GM19397 (cell line): ENCODE measurements around the gene VCX.
"Not testable (repeated sequence)": the region's sequence is repeated elsewhere in the genome, so short reads cannot be mapped to it uniquely, and the experiment has no call there.

Source experiments
- ATAC-seq: cut with Tn5 transposase; IDR thresholded peaks from one replicate; pipeline ENCODE4 v1.9.1; 2021; ENCODE audit warnings: mild to moderate bottlenecking, moderate library complexity; ENCODE audit not compliant: unreplicated experiment

VCX gene

DNA sequence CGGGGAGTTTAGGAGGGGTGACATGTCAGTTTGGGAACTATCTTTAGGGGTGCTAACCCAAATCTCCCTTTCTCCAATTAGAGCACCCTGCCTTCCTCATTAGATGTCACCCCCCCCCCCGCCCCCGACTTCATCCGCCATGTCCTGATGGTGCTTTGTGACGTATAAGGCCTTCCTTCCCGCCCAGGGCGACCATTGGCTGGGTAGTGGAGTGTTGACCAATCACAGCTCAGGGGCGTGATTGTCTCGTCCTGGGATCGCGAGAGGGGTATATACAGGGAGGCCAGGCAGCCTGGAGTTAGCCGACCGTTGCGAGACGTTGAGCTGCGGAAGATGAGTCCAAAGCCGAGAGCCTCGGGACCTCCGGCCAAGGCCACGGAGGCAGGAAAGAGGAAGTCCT lies at the start of gene VCX:
TSS of gene VCX (plus strand) at position 301 of the 400 bp plus-strand sequence. CDS start at position 334, 33 bp downstream.
- ATAC-seq = not testable (repeated sequence)

GRCh38 chrX:7798327-7798726 lies 44.6 kb upstream of the VCX start:
- no peak for ATAC-seq

DNA sequence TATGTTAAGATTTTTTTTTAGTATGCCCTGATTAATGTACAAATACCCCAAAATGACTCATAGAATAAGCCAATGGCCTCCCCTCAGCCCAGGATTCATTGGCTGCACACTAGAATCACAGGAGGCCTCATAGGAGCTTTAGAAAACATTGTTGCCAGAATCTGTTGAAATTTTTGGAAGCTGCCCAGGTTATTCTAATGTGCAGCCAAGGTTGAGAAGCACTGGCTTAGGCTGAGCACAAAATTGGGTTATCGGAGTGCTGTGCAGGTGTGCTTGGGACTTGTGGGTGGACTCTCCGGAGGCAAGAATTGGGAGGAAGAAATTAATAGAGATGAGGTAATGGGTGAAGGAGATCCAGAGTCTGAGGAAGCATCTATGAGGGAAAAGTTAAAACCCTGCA lies 41.3 kb upstream of the VCX start:
- ATAC-seq = no peak

DNA sequence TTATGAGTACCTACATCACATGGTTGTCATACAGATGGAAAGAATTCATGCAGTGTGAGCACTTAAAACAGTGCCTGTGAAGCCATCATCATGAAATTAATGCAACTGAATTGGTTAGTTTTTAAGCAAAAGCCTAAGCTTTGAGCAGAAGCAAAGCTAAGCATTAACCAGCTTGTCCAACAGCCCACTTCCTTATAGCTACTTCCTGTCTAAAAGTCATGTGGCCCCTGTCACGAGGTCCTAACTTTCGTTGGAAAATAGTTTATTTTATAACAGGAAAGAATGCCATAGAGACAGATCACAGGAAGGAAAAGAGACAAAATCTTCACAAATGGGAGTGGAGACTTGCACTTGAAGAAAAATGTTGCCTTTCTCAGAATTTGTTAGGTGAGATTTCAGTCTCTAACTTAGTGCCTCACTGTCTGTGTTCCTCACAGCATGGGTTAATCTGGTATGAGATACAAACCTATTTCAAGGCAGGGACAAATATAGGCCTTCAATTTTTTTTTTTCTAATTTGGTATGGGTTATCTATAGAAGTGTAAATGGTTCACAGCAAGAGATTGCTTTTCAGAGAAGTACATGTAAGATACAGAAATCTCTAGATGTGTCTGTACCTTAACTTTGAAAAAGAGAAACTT lies 27.7 kb upstream of the VCX start:
- no peak for ATAC-seq

- no peak for ATAC-seq
Observed at GRCh38 chrX:7828594-7828993, 14.4 kb upstream of the VCX start.

- no peak for ATAC-seq
Observed at GRCh38 chrX:7841084-7841805, 1.7 kb upstream of the VCX start.

DNA sequence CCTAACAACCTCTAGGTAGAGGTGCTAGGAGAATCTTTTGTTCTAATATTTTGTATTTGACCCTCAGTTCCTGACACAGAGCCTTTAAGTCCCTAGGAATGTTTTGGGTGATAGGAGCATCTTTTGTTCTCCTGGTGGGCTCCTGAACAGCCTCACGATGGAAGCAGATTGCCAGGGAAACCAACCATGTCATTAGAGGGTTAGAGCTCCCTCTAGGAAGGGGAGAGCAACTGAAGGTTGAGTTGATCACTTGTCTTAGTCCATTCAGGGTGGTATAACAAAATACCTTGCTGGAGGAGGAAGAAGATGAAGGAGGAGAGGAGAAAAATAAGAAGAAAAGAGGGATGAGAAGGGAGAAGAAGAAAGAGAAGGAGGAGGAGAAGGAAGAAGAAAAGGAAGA lies 9.2 kb downstream of the VCX start:
- no peak for ATAC-seq

- ATAC-seq = no peak
Observed at GRCh38 chrX:7872042-7872441, 29.1 kb downstream of the VCX start.

DNA sequence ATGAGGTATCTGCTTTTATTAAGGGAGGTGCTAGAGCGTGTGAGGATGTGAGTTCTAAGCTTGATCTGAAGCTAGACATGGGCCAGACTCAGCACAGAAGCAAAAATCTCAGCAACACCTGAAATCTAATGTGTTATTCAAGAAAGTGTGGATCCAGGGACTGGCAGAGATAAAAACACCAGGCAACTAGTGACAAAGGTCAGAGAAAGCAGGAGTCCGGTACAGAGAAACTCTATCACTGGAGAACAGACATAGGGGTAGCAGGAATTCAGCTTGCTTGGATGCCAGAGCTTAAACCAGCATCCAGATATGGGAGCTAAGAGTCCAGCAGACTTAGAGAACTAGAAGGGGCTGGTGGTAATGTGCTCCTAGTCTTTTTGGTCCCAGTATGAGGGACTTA lies 34.0 kb downstream of the VCX start:
- ATAC-seq = no peak

DNA sequence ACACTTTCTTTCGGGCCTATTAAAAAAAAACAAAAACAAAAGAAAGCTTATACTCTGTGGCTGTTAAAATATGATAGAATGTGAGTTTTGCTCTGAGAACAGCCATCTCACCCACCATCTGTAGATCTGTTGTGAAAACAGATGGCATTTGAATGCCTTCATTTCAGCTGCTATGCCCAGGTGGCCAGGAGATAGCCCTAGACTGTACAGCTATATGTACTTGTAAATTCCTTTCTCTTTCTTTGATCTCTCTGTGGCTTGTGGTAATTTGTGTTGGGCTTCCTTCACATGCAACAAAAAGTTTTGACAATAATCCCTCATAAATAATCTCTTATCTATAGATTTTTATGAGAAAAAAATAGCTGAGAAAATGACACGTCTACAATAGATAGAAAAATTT lies 46.2 kb downstream of the VCX start:
- no peak for ATAC-seq

GRCh38 chrX:7889680-7890079 lies 46.7 kb downstream of the VCX start:
- ATAC-seq = no peak

- no peak for ATAC-seq
Observed at GRCh38 chrX:7891928-7892327, 49.0 kb downstream of the VCX start.
